HL-60 (cell line): ENCODE data around the gene SFXN1.

Experiments
- POLR2AphosphoS5 ChIP-seq: IDR thresholded peaks from 2 replicates; pipeline ENCODE4 v1.6.1; 2012; ENCODE audit warnings: low read depth
- SPI1 ChIP-seq: IDR thresholded peaks from 2 replicates; pipeline ENCODE4 v1.6.1; 2012; ENCODE audit warnings: low read depth, mild to moderate bottlenecking, borderline replicate concordance
- TF ChIP-seq, protein P1 (sequence below): IDR thresholded peaks from one replicate; pipeline ENCODE4 v1.5.1; 2011; ENCODE audit warnings: low read length, control low read depth, inconsistent platforms; ENCODE audit not compliant: insufficient read depth
- TF ChIP-seq, protein P2 (sequence below): IDR thresholded peaks from 2 replicates; pipeline ENCODE4 v1.6.1; 2012; ENCODE audit warnings: low read depth; ENCODE audit not compliant: insufficient replicate concordance

DNA sequence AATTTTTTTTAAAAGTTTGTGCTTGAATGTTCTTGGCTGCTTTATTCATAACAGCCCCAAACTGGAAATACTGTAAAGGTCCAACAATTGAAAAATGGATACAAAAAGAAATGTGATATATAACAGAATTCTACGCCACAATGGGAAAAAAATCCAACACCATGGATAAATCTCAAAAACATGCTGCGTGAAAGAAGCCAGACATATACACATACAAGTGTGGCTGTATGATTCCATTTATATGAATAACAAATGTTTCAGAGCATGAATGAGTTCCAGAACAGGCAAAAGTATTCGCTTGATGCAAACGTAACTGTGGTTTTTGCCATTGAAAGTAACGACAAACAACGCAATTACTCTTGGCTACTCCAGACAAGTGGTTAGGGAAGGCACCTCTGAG is 7.2 kb upstream of the SFXN1 start:
- TF ChIP-seq, protein P1, sequence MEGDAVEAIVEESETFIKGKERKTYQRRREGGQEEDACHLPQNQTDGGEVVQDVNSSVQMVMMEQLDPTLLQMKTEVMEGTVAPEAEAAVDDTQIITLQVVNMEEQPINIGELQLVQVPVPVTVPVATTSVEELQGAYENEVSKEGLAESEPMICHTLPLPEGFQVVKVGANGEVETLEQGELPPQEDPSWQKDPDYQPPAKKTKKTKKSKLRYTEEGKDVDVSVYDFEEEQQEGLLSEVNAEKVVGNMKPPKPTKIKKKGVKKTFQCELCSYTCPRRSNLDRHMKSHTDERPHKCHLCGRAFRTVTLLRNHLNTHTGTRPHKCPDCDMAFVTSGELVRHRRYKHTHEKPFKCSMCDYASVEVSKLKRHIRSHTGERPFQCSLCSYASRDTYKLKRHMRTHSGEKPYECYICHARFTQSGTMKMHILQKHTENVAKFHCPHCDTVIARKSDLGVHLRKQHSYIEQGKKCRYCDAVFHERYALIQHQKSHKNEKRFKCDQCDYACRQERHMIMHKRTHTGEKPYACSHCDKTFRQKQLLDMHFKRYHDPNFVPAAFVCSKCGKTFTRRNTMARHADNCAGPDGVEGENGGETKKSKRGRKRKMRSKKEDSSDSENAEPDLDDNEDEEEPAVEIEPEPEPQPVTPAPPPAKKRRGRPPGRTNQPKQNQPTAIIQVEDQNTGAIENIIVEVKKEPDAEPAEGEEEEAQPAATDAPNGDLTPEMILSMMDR = no peak
- TF ChIP-seq POLR2AphosphoS5 (no peak), SPI1 (no peak)
- TF ChIP-seq, protein P2, sequence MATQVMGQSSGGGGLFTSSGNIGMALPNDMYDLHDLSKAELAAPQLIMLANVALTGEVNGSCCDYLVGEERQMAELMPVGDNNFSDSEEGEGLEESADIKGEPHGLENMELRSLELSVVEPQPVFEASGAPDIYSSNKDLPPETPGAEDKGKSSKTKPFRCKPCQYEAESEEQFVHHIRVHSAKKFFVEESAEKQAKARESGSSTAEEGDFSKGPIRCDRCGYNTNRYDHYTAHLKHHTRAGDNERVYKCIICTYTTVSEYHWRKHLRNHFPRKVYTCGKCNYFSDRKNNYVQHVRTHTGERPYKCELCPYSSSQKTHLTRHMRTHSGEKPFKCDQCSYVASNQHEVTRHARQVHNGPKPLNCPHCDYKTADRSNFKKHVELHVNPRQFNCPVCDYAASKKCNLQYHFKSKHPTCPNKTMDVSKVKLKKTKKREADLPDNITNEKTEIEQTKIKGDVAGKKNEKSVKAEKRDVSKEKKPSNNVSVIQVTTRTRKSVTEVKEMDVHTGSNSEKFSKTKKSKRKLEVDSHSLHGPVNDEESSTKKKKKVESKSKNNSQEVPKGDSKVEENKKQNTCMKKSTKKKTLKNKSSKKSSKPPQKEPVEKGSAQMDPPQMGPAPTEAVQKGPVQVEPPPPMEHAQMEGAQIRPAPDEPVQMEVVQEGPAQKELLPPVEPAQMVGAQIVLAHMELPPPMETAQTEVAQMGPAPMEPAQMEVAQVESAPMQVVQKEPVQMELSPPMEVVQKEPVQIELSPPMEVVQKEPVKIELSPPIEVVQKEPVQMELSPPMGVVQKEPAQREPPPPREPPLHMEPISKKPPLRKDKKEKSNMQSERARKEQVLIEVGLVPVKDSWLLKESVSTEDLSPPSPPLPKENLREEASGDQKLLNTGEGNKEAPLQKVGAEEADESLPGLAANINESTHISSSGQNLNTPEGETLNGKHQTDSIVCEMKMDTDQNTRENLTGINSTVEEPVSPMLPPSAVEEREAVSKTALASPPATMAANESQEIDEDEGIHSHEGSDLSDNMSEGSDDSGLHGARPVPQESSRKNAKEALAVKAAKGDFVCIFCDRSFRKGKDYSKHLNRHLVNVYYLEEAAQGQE = no peak
